Brain microvascular endothelial cell (primary cell): ENCODE measurements around the gene NYAP1.
A peak's percentile ranks its signal among the peaks of the same experiment; 100 is the strongest.
"Not testable (repeated sequence)": the region's sequence is repeated elsewhere in the genome, so short reads cannot be mapped to it uniquely, and the experiment has no call there.

Experiments
- DNase-seq: peaks from one replicate; pipeline ENCODE4 v3.0.0-alpha.2; 2020
- H3K27ac ChIP-seq: fragments of 250-450 bp; sonication (Bioruptor Pico); 2 replicates; pipeline ENCODE4 v1.5.1; 2020; ENCODE audit warnings: mild to moderate bottlenecking, moderate library complexity
- H3K27me3 ChIP-seq: fragments of 250-450 bp; sonication (Bioruptor Pico); replicated peaks from 2 replicates; pipeline ENCODE4 v1.5.1; 2020; ENCODE audit warnings: mild to moderate bottlenecking
- H3K36me3 ChIP-seq: fragments of 250-450 bp; sonication (Bioruptor Pico); replicated peaks from 2 replicates; pipeline ENCODE4 v1.5.1; 2020; ENCODE audit warnings: mild to moderate bottlenecking
- H3K4me3 ChIP-seq: 2 replicates; pipeline ENCODE4 v1.5.1; 2011; ENCODE audit warnings: low read depth, mild to moderate bottlenecking, control low read depth, low read length, moderate library complexity
- in situ Hi-C: cut with HindIII; loops from 2 replicates; pipeline ENCODE4 v1.10.0; 2017; ENCODE audit warnings: low sequenced_read_pairs, low pct_ligation_motif_present
- TF ChIP-seq, protein P1 (sequence below): IDR thresholded peaks from 2 replicates; pipeline ENCODE4 v1.5.1; 2011; ENCODE audit warnings: low read depth, mild to moderate bottlenecking, moderate library complexity, low read length, control low read depth, inconsistent platforms; ENCODE audit errors: missing control alignments

NYAP1 gene

DNA sequence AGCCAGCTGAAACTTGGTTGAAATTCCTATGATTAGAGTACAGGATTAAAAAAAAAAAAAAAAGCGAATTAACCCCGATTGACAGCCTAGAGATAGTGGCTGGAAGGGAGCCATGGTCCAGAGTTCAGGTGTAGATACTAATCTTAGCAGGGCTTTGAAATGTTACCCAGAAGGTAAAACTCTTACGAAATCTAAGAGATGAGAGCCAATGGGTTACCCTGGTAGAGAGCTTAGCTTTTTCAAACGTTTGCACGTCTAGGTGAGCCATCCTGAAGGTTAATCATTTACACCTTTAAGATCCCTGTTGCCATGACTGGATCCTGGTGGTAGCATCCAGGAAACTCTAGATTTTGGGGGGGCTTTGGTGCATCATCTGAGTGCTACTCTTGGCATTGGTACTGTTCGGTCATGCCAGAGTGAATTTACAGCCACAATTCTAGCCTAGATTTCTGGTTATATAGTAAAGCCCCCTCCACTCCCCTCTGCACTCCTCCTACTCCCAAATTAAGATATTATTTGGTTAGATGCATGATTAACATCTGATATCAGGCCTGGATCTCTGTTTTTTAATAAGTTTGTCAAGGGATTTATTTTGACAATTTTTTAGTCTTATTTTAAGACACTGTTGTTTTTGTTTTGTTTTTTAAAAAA is 56.5 kb downstream of the NYAP1 start:
- no peak overlapping the region for H3K27ac ChIP-seq
- H3K36me3 ChIP-seq = no peaks in the 10 kb centered on the region
- TF ChIP-seq, protein P1, sequence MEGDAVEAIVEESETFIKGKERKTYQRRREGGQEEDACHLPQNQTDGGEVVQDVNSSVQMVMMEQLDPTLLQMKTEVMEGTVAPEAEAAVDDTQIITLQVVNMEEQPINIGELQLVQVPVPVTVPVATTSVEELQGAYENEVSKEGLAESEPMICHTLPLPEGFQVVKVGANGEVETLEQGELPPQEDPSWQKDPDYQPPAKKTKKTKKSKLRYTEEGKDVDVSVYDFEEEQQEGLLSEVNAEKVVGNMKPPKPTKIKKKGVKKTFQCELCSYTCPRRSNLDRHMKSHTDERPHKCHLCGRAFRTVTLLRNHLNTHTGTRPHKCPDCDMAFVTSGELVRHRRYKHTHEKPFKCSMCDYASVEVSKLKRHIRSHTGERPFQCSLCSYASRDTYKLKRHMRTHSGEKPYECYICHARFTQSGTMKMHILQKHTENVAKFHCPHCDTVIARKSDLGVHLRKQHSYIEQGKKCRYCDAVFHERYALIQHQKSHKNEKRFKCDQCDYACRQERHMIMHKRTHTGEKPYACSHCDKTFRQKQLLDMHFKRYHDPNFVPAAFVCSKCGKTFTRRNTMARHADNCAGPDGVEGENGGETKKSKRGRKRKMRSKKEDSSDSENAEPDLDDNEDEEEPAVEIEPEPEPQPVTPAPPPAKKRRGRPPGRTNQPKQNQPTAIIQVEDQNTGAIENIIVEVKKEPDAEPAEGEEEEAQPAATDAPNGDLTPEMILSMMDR = no peak
- in situ Hi-C loops = no loop called here
- no peak for DNase-seq
- no peaks in the 10 kb centered on the region for H3K27me3 ChIP-seq
- peak overlapping the region; percentile 69 for H3K4me3 ChIP-seq

DNA sequence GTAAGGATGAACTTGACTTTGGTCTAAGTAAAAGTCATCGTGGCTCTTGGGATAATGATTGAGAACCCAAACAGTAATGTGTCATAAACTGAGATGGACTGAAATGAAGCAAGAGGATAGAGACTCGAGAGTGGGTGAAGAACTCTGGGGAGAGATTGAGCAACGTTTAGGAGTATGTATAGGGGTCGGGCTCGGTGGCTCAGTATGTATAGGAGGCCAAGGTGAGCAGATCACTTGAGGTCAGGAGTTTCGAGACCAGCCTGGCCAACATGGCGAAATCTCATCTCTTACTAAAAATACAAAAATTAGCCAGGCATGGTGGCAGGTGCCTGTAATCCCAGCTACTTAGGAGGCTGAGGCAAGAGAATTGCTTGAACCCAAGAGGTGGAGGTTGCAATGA is 57.6 kb downstream of the NYAP1 start:
- DNase-seq, H3K4me3 ChIP-seq, in situ Hi-C loops, H3K27ac ChIP-seq, H3K36me3 ChIP-seq, H3K27me3 ChIP-seq: not testable (repeated sequence)

DNA sequence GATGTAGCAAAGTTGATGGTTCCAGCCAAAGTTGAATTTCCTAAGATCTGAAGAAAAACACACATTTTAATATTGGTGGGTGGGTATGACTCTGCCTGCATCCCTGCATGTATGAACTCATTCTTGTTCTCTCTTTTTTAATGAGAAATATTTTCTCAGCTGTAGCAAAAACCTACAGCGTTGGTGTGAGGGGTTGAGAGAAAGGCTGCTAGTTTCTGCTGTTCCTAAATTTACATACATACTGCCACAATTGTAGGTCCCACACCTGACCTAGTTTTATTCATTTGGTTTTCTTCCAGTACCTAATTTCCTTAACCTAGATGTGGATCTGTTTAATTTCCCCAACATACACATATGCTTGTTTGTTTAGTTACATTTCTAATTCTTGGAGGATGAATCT is 59.9 kb downstream of the NYAP1 start:
- TF ChIP-seq, protein P1 = no peak
- in situ Hi-C loops = no loop called here
- Histone ChIP-seq H3K36me3 (no peaks in the 10 kb centered on the region), H3K4me3 (no peak overlapping the region), H3K27ac (no peak overlapping the region), H3K27me3 (no peaks in the 10 kb centered on the region)
- DNase-seq = no peak

DNA sequence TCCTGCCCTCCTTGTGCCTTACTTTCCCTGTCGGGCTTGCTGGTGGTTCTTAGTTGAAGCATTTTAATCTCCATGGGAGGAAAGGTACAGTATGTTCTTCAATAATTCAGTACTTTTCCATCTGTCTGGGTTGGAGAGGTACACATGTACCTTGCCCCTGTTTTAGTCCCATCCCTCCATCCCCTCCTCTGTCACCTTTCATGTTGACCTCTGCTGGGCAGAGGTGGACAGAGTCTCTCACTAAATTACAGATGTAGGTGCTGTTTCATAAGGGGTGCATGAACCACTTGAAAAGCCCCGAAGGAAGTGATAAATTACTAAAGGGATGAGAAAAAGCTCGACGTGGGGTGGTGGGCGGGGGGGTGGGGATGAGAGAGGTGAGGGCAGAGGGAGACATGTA is 60.7 kb downstream of the NYAP1 start:
- in situ Hi-C loops = no loop called here
- TF ChIP-seq, protein P1 = no peak
- no peaks in the 10 kb centered on the region for H3K36me3 ChIP-seq
- no peak overlapping the region for H3K27ac ChIP-seq
- DNase-seq = no peak
- H3K4me3 ChIP-seq = no peak overlapping the region
- no peaks in the 10 kb centered on the region for H3K27me3 ChIP-seq
